Stimulated activated CD8-positive, alpha-beta memory T cell treated with anti-CD3 and anti-CD28 coated beads, Interleukin-12 subunit alpha, Interleukin-12 subunit beta, amount 100 ng/mL, for 24 hours (primary cell): ENCODE results near the gene RSPO1.

Experiments
- DNase-seq: peaks from one replicate; pipeline ENCODE4 v3.0.0-alpha.2; 2020; ENCODE audit errors: extremely low read depth

RSPO1 gene

DNA sequence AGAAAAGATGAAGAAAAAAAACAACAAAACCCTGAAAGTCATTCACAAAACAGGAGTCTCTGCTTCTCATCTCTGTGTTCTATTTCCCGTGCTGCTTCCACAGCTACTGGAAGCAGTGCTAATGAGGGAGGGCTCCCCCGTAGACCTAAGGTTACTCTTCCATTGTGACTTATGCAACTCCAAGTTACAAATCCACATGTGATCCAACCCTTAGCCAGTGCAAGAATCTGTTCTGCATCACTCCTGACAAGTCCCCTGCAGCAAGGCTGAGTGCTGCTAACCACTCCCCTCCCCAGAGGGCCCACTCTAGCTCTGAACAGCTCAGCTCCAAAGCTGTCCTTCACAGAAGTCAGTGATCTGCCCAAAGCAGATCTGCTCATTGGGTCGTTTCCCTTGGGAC, 67.7 kb downstream of the RSPO1 start:
- DNase-seq = no peak

DNA sequence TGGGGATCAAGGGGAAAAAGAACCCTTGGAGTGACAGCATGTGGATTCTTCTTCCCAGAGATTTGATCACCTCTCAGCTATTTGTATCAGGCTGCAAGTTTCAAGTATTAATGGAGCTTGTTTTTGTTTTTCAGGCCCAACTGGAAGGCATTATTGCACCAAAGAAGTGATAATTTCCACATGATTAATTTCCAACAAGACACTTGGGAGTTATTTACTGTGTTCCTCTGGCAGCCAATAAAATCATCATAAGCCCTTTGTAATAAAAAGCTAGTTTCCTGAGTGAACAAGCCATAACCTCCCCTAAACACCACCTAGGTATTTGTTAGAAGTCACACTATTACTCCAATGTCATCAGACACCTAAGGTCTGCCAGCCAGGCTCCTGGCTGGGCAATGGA, 69.8 kb downstream of the RSPO1 start:
- no peak for DNase-seq

DNA sequence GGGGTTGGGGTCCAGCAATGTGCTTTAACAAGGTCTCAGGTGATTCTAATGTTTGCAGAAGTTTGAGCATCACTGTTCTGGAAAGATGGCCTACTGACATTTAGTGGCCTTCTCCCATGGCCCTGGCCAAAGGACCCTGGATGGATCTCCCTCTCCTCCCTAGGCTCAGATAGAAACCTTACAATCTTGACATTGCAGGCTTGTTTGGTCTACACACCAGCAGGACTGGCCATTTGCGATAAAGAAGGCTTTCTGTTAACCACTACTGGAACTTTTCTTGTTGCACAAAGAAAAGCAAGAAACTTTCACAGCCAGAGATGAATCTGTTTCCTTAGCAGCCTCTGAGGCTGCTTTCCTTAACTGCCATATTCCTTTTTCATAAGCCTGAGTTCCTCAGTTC, 71.7 kb downstream of the RSPO1 start:
- no peak for DNase-seq
